MM.1S (cell line): Measurements from ENCODE around the gene KLHL13.

Source experiments
- EZH2 ChIP-seq: fragments of 300-600 bp; sonication (generic); optimal IDR thresholded peaks from 2 replicates; pipeline ENCODE3; 2017; ENCODE audit warnings: low read depth, mild to moderate bottlenecking, antibody characterized with exemption, low read length, mixed read lengths
- EZH2phosphoT487 ChIP-seq: fragments of 300-600 bp; sonication (generic); IDR thresholded peaks from 2 replicates; pipeline ENCODE4 v1.6.1; 2018; ENCODE audit warnings: antibody characterized with exemption, low read length
- TF ChIP-seq, protein P1 (sequence below): fragments of 300-600 bp; sonication (generic); IDR thresholded peaks from 2 replicates; pipeline ENCODE4 v1.5.1; 2016; ENCODE audit warnings: antibody characterized with exemption, low read length, mixed read lengths

DNA sequence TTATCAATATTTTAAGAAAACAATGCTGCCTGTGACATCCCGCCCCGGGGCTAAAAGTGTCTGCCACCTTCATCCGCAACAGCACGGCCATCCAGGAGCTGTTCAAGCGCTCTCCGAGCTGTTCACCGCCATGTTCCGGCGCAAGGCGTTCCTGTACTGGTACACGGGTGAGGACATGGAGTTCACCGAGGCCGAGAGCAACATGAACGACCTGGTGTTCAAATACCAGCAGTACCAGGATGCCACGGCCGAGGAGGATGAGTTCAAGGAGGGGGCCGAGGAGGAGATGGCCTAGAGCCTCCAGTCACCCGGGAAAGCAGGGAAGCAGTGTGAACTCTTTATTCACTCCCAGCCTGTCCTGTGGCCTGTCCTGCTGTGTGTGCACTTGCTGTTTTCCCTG lies 12.1 kb upstream of the KLHL13 start:
- TF ChIP-seq, protein P1, sequence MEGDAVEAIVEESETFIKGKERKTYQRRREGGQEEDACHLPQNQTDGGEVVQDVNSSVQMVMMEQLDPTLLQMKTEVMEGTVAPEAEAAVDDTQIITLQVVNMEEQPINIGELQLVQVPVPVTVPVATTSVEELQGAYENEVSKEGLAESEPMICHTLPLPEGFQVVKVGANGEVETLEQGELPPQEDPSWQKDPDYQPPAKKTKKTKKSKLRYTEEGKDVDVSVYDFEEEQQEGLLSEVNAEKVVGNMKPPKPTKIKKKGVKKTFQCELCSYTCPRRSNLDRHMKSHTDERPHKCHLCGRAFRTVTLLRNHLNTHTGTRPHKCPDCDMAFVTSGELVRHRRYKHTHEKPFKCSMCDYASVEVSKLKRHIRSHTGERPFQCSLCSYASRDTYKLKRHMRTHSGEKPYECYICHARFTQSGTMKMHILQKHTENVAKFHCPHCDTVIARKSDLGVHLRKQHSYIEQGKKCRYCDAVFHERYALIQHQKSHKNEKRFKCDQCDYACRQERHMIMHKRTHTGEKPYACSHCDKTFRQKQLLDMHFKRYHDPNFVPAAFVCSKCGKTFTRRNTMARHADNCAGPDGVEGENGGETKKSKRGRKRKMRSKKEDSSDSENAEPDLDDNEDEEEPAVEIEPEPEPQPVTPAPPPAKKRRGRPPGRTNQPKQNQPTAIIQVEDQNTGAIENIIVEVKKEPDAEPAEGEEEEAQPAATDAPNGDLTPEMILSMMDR, result no peak
- TF ChIP-seq EZH2phosphoT487 (no peak), EZH2 (no peak)
